Ishikawa (cell line): ENCODE data around the gene UBE2J1.

Source experiments
- EP300 ChIP-seq: IDR thresholded peaks from 2 replicates; pipeline ENCODE4 v1.6.1; 2012; ENCODE audit warnings: borderline replicate concordance
- RAD21 ChIP-seq: IDR thresholded peaks from 2 replicates; pipeline ENCODE4 v1.6.1; 2012; ENCODE audit warnings: low read depth

DNA sequence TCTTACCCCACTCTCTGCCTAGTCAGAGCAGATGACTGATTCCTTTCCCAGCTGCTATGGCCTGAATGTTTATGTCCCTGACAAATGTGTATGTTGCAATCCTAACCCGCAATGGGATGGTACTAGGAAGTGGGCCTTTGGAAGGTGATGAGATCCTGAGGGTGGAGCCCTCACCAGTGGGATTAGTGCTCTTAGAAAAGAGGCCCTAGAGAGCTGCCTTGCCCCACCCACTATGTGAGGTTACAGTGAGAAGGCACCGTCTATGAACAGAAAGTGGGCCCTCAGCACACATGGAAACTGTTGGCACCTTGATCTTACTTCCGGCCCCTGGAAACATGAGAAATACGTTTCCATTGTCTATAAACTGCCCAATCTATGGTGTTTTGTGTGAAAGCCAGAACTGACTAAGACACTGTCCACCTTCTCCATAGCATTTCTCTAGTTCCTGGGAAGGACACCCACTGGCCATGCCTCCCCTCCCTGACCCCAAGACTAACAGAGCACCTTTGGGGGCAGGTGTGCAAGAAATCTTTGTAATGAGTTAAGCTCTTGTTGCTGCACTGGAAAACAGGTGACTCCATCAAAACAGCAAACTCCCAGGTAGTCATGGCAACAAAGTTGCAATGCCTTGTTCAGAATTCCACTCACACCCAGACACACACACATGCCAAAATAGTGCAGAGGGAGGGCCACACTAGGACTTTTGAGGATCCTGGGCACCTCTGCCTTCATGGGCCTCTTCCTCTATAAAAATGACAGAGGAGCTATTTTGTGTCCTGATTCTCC, 53.6 kb downstream of the UBE2J1 start:
- TF ChIP-seq EP300 (0 out of 2 replicates have a peak, but pooled peaks have one; percentile 13), RAD21 (no peak)
